ENCODE results near the gene DPEP2NB.

The DPEP2NB gene, protein sequence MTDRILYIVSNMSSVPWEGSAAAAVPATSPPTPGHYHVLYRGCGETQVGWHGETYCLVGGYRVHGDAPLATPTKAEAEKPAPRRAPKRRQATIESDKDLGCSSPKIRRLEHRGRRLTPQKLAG

DNA sequence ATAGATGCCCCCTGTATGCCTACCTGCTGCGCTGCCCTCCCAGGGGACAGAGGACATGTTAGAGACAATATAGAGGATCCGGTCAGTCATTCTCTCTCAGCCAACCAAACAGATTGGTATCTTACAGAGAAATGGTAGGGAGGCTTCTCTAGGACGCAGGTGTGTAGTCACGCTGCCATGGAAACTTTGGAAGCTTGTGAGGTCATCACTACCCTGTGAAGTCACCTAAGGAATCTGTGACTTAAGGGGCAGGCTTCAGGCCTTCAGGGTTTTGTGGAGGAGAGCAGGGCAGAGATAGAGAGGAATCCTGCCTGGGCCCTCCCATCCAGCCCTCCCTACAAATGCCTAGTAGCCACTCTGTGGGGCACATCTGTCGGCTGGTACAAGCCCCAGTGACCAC is at the start of gene DPEP2NB:
Gene DPEP2NB, minus strand, starts transcription at position 231 of the 400 bp plus-strand sequence. Its CDS starts 141 bp downstream, at position 90.
- DNase-seq (ENCODE audit: low read depth): no peak
- no peak within 1 kb of the TSS for H3K4me3 ChIP-seq (ENCODE audit: low read depth, low read length)
- TF ChIP-seq, protein P1, sequence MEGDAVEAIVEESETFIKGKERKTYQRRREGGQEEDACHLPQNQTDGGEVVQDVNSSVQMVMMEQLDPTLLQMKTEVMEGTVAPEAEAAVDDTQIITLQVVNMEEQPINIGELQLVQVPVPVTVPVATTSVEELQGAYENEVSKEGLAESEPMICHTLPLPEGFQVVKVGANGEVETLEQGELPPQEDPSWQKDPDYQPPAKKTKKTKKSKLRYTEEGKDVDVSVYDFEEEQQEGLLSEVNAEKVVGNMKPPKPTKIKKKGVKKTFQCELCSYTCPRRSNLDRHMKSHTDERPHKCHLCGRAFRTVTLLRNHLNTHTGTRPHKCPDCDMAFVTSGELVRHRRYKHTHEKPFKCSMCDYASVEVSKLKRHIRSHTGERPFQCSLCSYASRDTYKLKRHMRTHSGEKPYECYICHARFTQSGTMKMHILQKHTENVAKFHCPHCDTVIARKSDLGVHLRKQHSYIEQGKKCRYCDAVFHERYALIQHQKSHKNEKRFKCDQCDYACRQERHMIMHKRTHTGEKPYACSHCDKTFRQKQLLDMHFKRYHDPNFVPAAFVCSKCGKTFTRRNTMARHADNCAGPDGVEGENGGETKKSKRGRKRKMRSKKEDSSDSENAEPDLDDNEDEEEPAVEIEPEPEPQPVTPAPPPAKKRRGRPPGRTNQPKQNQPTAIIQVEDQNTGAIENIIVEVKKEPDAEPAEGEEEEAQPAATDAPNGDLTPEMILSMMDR (conservative IDR thresholded peaks at IDR 0.05; ENCODE audit: low read depth, low read length): no peak

DNA sequence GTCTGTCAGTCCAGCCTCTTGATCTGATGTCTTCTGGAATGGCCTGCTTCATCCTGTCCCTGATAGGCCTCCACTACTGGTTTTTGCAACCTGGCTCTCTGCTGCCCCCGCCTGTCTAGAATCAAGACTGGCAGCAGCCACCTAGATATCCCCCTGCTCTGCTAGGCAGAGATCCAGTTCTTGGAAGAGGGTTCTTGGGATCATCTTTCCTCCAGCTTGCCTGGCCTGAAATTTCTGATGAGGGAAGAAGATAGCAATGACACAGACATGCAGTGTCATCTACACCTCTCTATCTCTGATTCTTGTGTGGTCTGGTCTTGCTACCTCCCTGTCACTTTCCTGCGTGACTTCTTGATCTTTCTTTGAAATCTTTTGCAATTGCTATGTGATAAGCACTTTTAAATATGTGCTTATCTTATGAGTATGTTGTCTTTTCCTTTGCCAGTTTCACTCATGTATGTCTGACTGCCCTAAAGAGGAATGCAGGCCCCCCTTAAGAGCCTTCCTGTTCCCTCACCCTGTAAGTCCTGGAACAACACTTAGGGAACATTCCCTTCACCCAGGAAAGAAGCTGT is 49.2 kb upstream of the DPEP2NB start:
- TF ChIP-seq, protein P1 (conservative IDR thresholded peaks at IDR 0.05; ENCODE audit: low read depth, low read length): peak; percentile 89
- DNase-seq (ENCODE audit: low read depth): peak; percentile 85
- H3K4me3 ChIP-seq (ENCODE audit: low read depth, low read length): no peak overlapping the region

DNA sequence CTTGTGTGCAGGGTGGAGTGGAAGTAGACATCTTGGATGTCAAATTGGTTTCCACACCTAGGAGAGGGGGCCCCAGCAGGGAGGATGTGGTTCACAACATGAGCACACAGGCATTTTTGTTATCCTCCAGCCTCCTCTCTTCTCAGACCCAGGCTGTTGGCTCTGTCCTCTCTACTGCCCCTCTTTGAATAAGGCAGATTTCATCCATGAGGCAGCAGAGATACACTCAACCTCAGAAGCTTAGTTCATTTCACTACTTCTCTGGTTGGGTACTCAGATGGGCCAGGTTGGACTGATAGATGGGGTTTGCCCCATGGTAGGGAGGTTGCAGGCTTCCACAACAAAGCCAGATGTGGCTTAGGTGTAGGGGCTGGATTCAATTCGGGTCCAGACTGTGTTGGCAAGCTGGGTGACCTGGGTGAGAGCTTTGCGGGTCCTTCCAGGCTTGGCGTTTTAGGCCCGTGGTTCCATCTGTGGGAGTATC is 47.2 kb upstream of the DPEP2NB start:
- DNase-seq (ENCODE audit: low read depth): no peak
- TF ChIP-seq, protein P1 (conservative IDR thresholded peaks at IDR 0.05; ENCODE audit: low read depth, low read length): no peak
- H3K4me3 ChIP-seq (ENCODE audit: low read depth, low read length): no peak overlapping the region

DNA sequence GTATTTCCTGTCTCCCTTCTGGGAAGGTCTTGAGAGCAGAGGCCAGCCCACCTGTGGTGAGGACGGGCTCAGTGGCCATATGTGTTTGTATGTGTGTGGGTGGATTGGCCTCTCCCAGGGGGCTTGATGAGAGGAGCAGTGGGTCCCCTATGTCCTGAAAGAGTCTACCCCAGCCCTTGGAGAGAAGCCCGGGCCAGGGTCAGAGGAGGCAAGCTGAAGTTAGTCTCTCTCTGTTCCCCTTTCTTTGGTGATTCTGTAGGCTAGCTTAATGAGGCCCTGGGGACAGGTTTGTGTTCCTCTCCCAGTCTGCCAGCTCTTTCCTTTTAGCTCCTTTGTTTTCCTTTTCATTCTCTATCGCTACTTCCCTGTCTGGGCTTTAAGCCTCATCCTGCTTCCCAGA is 45.7 kb upstream of the DPEP2NB start:
- TF ChIP-seq, protein P1 (conservative IDR thresholded peaks at IDR 0.05; ENCODE audit: low read depth, low read length): no peak
- no peak overlapping the region for H3K4me3 ChIP-seq (ENCODE audit: low read depth, low read length)
- no peak for DNase-seq (ENCODE audit: low read depth)

DNA sequence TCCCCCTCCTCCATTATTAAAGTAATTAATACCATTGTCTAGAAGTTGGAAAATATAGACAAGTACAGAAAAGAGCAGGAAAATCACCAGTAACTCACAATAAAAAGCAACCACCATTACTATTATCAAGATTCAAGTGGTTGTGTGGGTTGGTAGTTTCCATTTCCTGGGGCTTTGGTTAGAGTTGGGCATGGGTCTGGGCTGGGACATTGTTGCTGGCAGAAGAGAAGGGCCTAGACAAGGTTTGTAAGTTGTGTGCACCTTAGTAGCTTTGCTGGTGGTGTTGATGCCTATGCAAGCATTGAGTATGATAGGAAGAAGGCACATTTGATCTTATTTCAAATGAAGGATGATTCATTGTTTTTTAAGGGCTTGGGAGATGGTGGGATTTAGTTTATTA is 44.1 kb upstream of the DPEP2NB start:
- TF ChIP-seq, protein P1 (conservative IDR thresholded peaks at IDR 0.05; ENCODE audit: low read depth, low read length): no peak
- DNase-seq (ENCODE audit: low read depth): no peak
- H3K4me3 ChIP-seq (ENCODE audit: low read depth, low read length): no peak overlapping the region

DNA sequence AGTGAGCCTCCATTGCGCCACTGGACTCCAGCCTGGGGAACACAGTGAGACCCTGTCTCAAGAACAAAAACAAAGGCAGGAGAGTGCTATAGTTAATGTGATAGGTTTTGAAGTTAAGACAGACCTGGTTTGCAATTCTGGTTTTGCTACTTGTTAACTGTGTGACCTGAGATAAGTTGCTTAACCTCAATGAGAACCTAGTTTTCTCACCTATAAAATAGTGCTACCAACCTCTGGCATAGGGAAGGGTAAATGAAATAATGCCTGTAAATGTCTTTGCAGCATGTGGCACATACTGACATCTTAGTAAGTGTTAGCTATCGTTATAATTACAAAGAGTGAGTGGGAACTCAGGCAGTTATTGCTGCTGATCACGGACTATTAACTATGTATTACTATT is 39.7 kb upstream of the DPEP2NB start:
- TF ChIP-seq, protein P1 (conservative IDR thresholded peaks at IDR 0.05; ENCODE audit: low read depth, low read length): no peak
- no peak overlapping the region for H3K4me3 ChIP-seq (ENCODE audit: low read depth, low read length)
- no peak for DNase-seq (ENCODE audit: low read depth)

DNA sequence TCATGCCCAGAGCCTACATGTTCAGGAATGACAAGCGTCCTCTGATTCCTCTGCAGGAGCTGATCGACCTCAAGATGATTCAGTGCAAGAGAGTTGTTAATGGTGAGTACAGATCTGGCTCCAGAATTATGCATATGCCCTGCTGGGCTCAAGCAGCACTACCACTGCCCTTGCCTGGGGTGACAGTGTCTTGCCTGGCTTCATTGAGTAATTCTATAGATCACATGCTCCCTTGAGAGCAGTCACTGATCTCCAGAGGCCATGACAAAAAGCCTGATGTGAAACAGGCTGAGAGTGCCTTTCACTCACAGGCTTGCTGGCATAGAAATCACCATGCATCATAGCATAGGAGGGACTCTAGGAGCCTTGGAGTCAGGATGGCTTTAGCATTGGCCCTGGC is 33.7 kb upstream of the DPEP2NB start:
- H3K4me3 ChIP-seq (ENCODE audit: low read depth, low read length): no peak overlapping the region
- DNase-seq (ENCODE audit: low read depth): no peak
- TF ChIP-seq, protein P1 (conservative IDR thresholded peaks at IDR 0.05; ENCODE audit: low read depth, low read length): no peak

All from choroid plexus epithelial cell (primary cell).